ENCODE data around the gene GGT5.
"Not testable (repeated sequence)": the region's sequence is repeated elsewhere in the genome, so short reads cannot be mapped to it uniquely, and the experiment has no call there.

Gene GGT5

GRCh38 chr22:24247564-24248344, 2.9 kb upstream of the GGT5 start:
- Histone ChIP-seq H3F3A (ENCODE audit: control insufficient read depth, insufficient read depth) (no peaks in the 10 kb centered on the region), H3K4me3 (ENCODE audit: low read length) (no peak overlapping the region), H4K20me1 (ENCODE audit: control insufficient read depth, insufficient read depth, low read depth, low read length) (no peaks in the 10 kb centered on the region), H3K9me2 (replicated peaks; ENCODE audit: control insufficient read depth, low read length) (no peaks in the 10 kb centered on the region), H3K79me2 (ENCODE audit: control insufficient read depth, low read length) (no peaks in the 10 kb centered on the region), H3K36me3 (ENCODE audit: control insufficient read depth, low read length) (no peaks in the 10 kb centered on the region), H3K4me2 (ENCODE audit: low read length) (no peak overlapping the region), H3K27me3 (ENCODE audit: control insufficient read depth, low read length) (no peaks in the 10 kb centered on the region), H3K4me1 (ENCODE audit: control insufficient read depth, low read length) (peaks cover 16% of the 10 kb centered on the region), H3K9me3 (ENCODE audit: control insufficient read depth, insufficient read depth, low read length) (no peaks in the 10 kb centered on the region), H3K27ac (ENCODE audit: low read depth, low read length) (no peak overlapping the region)
- TF ChIP-seq, protein P1, sequence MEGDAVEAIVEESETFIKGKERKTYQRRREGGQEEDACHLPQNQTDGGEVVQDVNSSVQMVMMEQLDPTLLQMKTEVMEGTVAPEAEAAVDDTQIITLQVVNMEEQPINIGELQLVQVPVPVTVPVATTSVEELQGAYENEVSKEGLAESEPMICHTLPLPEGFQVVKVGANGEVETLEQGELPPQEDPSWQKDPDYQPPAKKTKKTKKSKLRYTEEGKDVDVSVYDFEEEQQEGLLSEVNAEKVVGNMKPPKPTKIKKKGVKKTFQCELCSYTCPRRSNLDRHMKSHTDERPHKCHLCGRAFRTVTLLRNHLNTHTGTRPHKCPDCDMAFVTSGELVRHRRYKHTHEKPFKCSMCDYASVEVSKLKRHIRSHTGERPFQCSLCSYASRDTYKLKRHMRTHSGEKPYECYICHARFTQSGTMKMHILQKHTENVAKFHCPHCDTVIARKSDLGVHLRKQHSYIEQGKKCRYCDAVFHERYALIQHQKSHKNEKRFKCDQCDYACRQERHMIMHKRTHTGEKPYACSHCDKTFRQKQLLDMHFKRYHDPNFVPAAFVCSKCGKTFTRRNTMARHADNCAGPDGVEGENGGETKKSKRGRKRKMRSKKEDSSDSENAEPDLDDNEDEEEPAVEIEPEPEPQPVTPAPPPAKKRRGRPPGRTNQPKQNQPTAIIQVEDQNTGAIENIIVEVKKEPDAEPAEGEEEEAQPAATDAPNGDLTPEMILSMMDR (IDR thresholded peaks at IDR 0.05; ENCODE audit: low read depth, low read length, poor library complexity, severe bottlenecking), result peak; percentile 64
- TF ChIP-seq EZH2phosphoT487 (IDR thresholded peaks at IDR 0.05; ENCODE audit: borderline replicate concordance, low read length), result no peak

DNA sequence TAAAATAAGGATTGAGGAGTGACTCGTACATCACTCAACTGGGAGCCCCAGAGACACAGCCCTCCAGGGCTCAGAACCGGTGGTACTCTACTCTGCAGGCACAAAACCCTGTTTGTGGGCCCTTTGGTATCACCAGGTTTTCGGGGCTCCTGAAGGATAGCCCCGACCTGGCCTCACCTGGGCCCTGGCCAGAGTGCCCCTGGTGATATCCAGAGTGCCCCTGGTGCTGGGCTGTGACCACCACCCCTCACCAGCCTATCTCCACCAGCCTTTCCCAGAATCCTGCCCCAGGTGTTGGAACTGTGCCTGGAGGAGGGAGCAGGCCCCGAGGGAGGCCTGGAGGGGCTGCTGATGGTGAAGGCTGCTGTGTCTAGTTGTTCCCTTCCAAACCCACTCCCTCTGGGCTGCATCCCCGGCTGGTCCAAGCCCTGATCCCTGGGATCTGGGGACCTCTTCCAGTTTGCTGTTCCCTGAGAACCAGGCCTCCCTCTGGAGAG, 2.2 kb upstream of the GGT5 start:
- Histone ChIP-seq H3K4me1 (ENCODE audit: control insufficient read depth, low read length) (peaks cover 23% of the 10 kb centered on the region), H3K27ac (ENCODE audit: low read depth, low read length) (no peak overlapping the region), H3K27me3 (ENCODE audit: control insufficient read depth, low read length) (no peaks in the 10 kb centered on the region), H3K36me3 (ENCODE audit: control insufficient read depth, low read length) (no peaks in the 10 kb centered on the region), H3K79me2 (ENCODE audit: control insufficient read depth, low read length) (no peaks in the 10 kb centered on the region), H3K9me2 (replicated peaks; ENCODE audit: control insufficient read depth, low read length) (no peaks in the 10 kb centered on the region), H4K20me1 (ENCODE audit: control insufficient read depth, insufficient read depth, low read depth, low read length) (no peaks in the 10 kb centered on the region), H3K9me3 (ENCODE audit: control insufficient read depth, insufficient read depth, low read length) (no peaks in the 10 kb centered on the region), H3K4me3 (ENCODE audit: low read length) (no peak overlapping the region), H3F3A (ENCODE audit: control insufficient read depth, insufficient read depth) (no peaks in the 10 kb centered on the region), H3K4me2 (ENCODE audit: low read length) (no peak overlapping the region)
- TF ChIP-seq EZH2phosphoT487 (IDR thresholded peaks at IDR 0.05; ENCODE audit: borderline replicate concordance, low read length), result no peak
- TF ChIP-seq, protein P1 (IDR thresholded peaks at IDR 0.05; ENCODE audit: low read depth, low read length, poor library complexity, severe bottlenecking), result no peak

- not testable (repeated sequence) for H3K4me2 ChIP-seq (ENCODE audit: low read length)
Measured at GRCh38 chr22:24245584-24246561, 991 bp upstream of the GGT5 start.

More at GRCh38 chr22:24245584-24246561, 991 bp upstream of the GGT5 start:
- H3K9me2 ChIP-seq (replicated peaks; ENCODE audit: control insufficient read depth, low read length); H3K9me3 ChIP-seq (ENCODE audit: control insufficient read depth, insufficient read depth, low read length); H4K20me1 ChIP-seq (ENCODE audit: control insufficient read depth, insufficient read depth, low read depth, low read length); H3K27ac ChIP-seq (ENCODE audit: low read depth, low read length); H3K27me3 ChIP-seq (ENCODE audit: control insufficient read depth, low read length); H3K4me3 ChIP-seq (ENCODE audit: low read length); H3F3A ChIP-seq (ENCODE audit: control insufficient read depth, insufficient read depth); H3K79me2 ChIP-seq (ENCODE audit: control insufficient read depth, low read length); H3K36me3 ChIP-seq (ENCODE audit: control insufficient read depth, low read length): not testable (repeated sequence)
- peaks cover 24% of the 10 kb centered on the region for H3K4me1 ChIP-seq (ENCODE audit: control insufficient read depth, low read length)
